ENCODE data around the gene SUGCT.

GRCh38 chr7:40527723-40528122 is 392.9 kb downstream of the SUGCT start:
- TF ChIP-seq CTCF (conservative IDR thresholded peaks at IDR 0.05 in 1 of 2, IDR thresholded peaks at IDR 0.05 in 1 of 2; ENCODE audit: extremely low read depth in 1 of 2, insufficient read depth in 1 of 2, low read depth in 1 of 2, low read length in 2 of 2), result peak; percentile 7 to 11
- no peak for TF ChIP-seq EZH2 (IDR thresholded peaks at IDR 0.05; ENCODE audit: borderline replicate concordance, low read length)
